AG04450 (cell line): Measurements from ENCODE around the gene EIF1AD. TPM values are rescaled to one million over a fixed set of nuclear protein-coding genes. Genes with fewer than 3 reads are reported as not detected.

ENCODE experiments used
- CTCF ChIA-PET: fragments of 300-600, 350-600 bp; formaldehyde crosslinking; extraction: SDS; loops from one replicate; lab custom pipeline; 2022; ENCODE audit warnings: antibody characterized with exemption, inconsistent platforms; lab: Charles Lee
- POLR2A ChIA-PET: fragments of 350-600 bp; formaldehyde crosslinking; extraction: SDS; loops from one replicate; lab custom pipeline; 2021; ENCODE audit warnings: antibody characterized with exemption, inconsistent platforms; lab: Yijun Ruan, JAX
- DNase-seq: peaks from one replicate; pipeline ENCODE4 v3.0.0-alpha.2; 2011; ENCODE audit warnings: low read depth, low spot score
- H3K27ac ChIP-seq: one replicate; pipeline ENCODE4 v1.5.1; 2012; ENCODE audit warnings: low read depth, low read length, control low read depth
- H3K27me3 ChIP-seq: one replicate; pipeline ENCODE4 v1.6.0; 2012; ENCODE audit warnings: low read length; ENCODE audit not compliant: control insufficient read depth, insufficient read depth
- H3K4me3 ChIP-seq: 2 replicates; pipeline ENCODE4 v1.5.1; 2011; ENCODE audit warnings: mild to moderate bottlenecking, low read depth, low read length, control low read depth
- H3K9me3 ChIP-seq: 2 replicates; pipeline ENCODE4 v1.5.1; 2012; ENCODE audit warnings: low read length; ENCODE audit not compliant: control insufficient read depth, insufficient read depth
- CTCF ChIP-seq: IDR thresholded peaks from 2 replicates; pipeline ENCODE4 v1.5.1; 2011; ENCODE audit warnings: low read depth, low read length, control low read depth, inconsistent platforms
- polyA plus RNA-seq: library from polyadenylated mRNA; depleted of rRNA; stranded (reverse); fragments of >200 nt; gene quantifications from 2 replicates; pipeline ENCODE4 v1.2.3, GENCODE V29; 2011

The EIF1AD gene
- polyA plus RNA-seq, 1 experiment, result 23.9 TPM

- Histone ChIP-seq H3K27me3 (peaks cover 3% of the 10 kb centered on the region), H3K27ac (no peak overlapping the region), H3K4me3 (no peak overlapping the region), H3K9me3 (no peaks in the 10 kb centered on the region; the same call in 1 of the 2 replicates)
- CTCF ChIA-PET, result no interaction called here
- no peak for DNase-seq
- no peak for TF ChIP-seq CTCF
- POLR2A ChIA-PET, result interaction anchor here (1.2 kb wide), 1 partner anchor 156 kb away, joined by 3 read pairs; no protein-coding TSS in a partner anchor
Measured at GRCh38 chr11:66016793-66017177, 14.8 kb upstream of the EIF1AD start.

- no peaks in the 10 kb centered on the region; the same call in 1 of the 2 replicates for H3K9me3 ChIP-seq
- CTCF ChIA-PET, result no interaction called here
- TF ChIP-seq CTCF, result no peak
- H3K27ac ChIP-seq, result peak overlapping the region; percentile 21
- no peak for DNase-seq
- H3K4me3 ChIP-seq, result no peak overlapping the region
- peaks cover 3% of the 10 kb centered on the region for H3K27me3 ChIP-seq
- POLR2A ChIA-PET, result interaction anchor here (1.2 kb wide), 1 partner anchor 155 kb away, joined by 3 read pairs; no protein-coding TSS in a partner anchor
Measured at GRCh38 chr11:66015936-66016792, 14.2 kb upstream of the EIF1AD start.

- POLR2A ChIA-PET, result no interaction called here
- Histone ChIP-seq H3K27me3 (peaks cover 3% of the 10 kb centered on the region), H3K9me3 (no peaks in the 10 kb centered on the region; the same call in 1 of the 2 replicates), H3K4me3 (no peak overlapping the region), H3K27ac (peak overlapping the region; percentile 31)
- no peak for TF ChIP-seq CTCF
- CTCF ChIA-PET, result no interaction called here
- DNase-seq, result no peak
Measured at GRCh38 chr11:66015454-66015881, 13.5 kb upstream of the EIF1AD start.

- TF ChIP-seq CTCF, result no peak
- H3K27ac ChIP-seq, result peak overlapping the region; percentile 31
- POLR2A ChIA-PET, result no interaction called here
- DNase-seq, result no peak
- H3K4me3 ChIP-seq, result no peak overlapping the region
- H3K27me3 ChIP-seq, result peaks cover 3% of the 10 kb centered on the region
- CTCF ChIA-PET, result interaction anchor here (0.7 kb wide), 1 partner anchor 31 kb away, joined by 3 read pairs; no protein-coding TSS in a partner anchor
- no peaks in the 10 kb centered on the region; the same call in 1 of the 2 replicates for H3K9me3 ChIP-seq
Measured at GRCh38 chr11:66014804-66015453, 13.0 kb upstream of the EIF1AD start.
